ENCODE results near the gene TMEM269. TPM values are rescaled to one million over a fixed set of nuclear protein-coding genes. Genes with fewer than 3 reads are reported as not detected.
A peak's percentile ranks its signal among the peaks of the same experiment; 100 is the strongest.

TMEM269 gene
- total and polyA plus RNA-seq, 4 experiments from 2014 or later = 0.35 to 0.36 TPM; not detected in 2

DNA sequence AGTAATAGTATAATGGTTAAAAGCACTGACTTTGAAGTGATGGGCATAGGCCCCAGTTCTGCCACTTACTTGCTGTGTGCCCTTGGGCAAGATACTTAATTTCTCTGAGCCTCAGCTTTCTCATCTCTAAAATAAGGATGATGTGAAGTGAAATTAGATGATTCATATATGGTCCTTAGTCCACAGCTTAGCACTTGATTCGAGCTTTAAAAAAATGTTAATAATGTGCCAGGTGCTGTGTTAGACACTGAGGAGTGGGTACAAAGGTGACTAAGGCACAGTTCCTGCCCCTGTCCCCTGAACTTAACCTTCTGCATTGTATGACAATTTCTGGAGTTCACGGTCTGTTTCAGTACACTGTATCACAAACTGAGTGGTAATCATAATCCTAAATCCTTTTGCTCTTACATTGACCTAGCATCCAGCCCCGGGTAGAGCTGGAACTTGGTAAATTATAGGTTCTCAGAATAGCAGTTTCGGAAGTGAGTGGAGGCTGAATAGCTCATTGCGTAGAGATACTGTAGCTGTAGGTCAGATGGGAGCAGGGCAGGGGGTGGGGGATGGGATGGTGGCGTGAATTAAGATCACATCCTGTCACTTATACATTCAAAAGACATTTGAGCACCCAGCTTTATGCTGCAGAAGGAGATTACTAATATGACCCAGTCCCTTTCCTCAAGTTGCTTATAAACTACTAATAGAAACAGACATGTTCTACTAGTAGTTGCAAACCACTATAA is 63.1 kb downstream of the TMEM269 start:
- H3K27me3 ChIP-seq (ENCODE audit: insufficient read depth, low read length) = no peaks in the 10 kb centered on the region
- Mint-ChIP-seq H3K36me3 (peaks cover 36% of the 10 kb centered on the region in 2 donors), H3K9me3 (peaks cover 0 to 4% (median 0%) of the 10 kb centered on the region in 8 donors), H3K27ac (peak overlapping the region in 6 of 7 donors; percentile 74 to 95 (median 86)), H3K27me3 (no peaks in the 10 kb centered on the region), H3K4me1 (peaks cover 27 to 38% (median 35%) of the 10 kb centered on the region in 4 donors), H3K4me3 (peak overlapping the region; percentile 91 to 98 (median 96))
- peaks cover 23% of the 10 kb centered on the region for H3K4me1 ChIP-seq (ENCODE audit: insufficient read depth, low read length)
- no peak overlapping the region for H3K27ac ChIP-seq (ENCODE audit: low read depth, low read length)
- no peak for DNase-seq
- H3K36me3 ChIP-seq (ENCODE audit: insufficient read depth, low read length) = peaks cover 6% of the 10 kb centered on the region
- intact Hi-C loops (cut with micrococcal nuclease) = loop anchor here (2.0 to 5.0 kb wide), 3 partner anchors 74 to 1486 kb away; partner anchors contain the start of genes FOXO6 and YBX1
- peak overlapping the region in 1 of 2 donors; percentile 74 for H3K4me3 ChIP-seq (ENCODE audit: low read length in 2 of 2)
- no peaks in the 10 kb centered on the region for H3K9me3 ChIP-seq (ENCODE audit: control insufficient read depth in 1 of 2, low read length in 2 of 2)
- ChIA-PET POLR2A (ENCODE audit: partially characterized antibody) (interaction anchor here (1.0 to 6.4 kb wide), 5 partner anchors 15 to 226 kb away, joined by 3 to 58 read pairs (median 8); partner anchors contain the start of genes C1orf50, ERMAP, P3H1 and SVBP), CTCF (ENCODE audit: partially characterized antibody) (interaction anchor here (1.3 to 3.4 kb wide), 2 partner anchors 10 to 81 kb away, joined by 6 to 27 read pairs; partner anchors contain the start of genes C1orf50 and P3H1)

DNA sequence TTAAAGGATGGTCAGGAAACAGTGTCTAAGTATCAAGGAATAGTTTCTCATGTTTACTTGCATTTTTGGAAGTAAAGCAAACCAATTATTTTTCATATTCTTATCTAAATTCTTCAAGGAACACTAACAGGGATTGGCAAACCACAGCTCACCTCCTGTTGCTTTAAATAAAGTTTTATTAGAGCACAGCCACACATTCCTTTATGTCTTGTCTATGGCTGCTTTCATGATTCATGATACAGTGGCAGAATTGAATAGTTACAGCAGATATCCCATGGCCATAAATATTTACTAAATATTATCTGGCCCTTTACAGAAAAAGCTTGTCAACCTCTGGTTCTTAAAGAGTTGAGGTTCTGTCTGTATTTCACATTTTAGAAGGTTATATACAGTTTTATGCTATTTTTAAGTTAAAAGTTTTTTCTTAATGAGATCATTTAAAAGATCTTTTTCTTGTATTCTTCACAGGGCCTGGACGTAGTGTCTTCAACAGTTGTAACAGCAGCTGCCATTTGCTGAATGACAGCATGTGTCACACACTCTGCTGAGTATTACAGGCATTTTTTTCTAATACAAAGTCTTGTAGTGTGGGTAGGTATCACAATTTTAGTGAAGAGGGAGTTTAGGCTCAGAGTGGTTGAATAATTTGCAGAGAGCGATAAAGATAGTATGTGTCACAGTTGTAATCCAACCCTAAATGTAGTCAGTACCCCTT is 64.2 kb downstream of the TMEM269 start:
- no peaks in the 10 kb centered on the region for H3K9me3 ChIP-seq (ENCODE audit: control insufficient read depth in 1 of 2, low read length in 2 of 2)
- peak overlapping the region in 5 of 7 donors; percentile 22 to 78 (median 48) for H3K27ac Mint-ChIP-seq
- H3K27me3 ChIP-seq (ENCODE audit: insufficient read depth, low read length) = no peaks in the 10 kb centered on the region
- intact Hi-C loops (cut with micrococcal nuclease) = loop anchor here (5.0 kb wide), 2 partner anchors 73 to 1487 kb away; partner anchors contain the start of gene FOXO6
- no peak overlapping the region for H3K27ac ChIP-seq (ENCODE audit: low read depth, low read length)
- no peak for DNase-seq
- H3K4me1 Mint-ChIP-seq = peaks cover 29 to 38% (median 35%) of the 10 kb centered on the region in 4 donors
- H3K36me3 Mint-ChIP-seq = peaks cover 28 to 37% of the 10 kb centered on the region in 2 donors
- ChIA-PET CTCF (ENCODE audit: partially characterized antibody) (interaction anchor here (3.4 kb wide), 1 partner anchor 82 kb away, joined by 27 read pairs; the partner anchor contains the start of genes C1orf50 and P3H1), POLR2A (ENCODE audit: partially characterized antibody) (interaction anchor here (3.7 to 6.4 kb wide), 2 partner anchors 32 to 82 kb away, joined by 38 to 58 read pairs; partner anchors contain the start of genes C1orf50, ERMAP, P3H1 and SVBP)
- H3K4me1 ChIP-seq (ENCODE audit: insufficient read depth, low read length) = peaks cover 23% of the 10 kb centered on the region
- peaks cover 0 to 4% (median 0%) of the 10 kb centered on the region in 8 donors for H3K9me3 Mint-ChIP-seq
- H3K4me3 ChIP-seq (ENCODE audit: low read length in 2 of 2) = no peak overlapping the region
- peaks cover 6% of the 10 kb centered on the region for H3K36me3 ChIP-seq (ENCODE audit: insufficient read depth, low read length)
- no peak overlapping the region for H3K4me3 Mint-ChIP-seq
- H3K27me3 Mint-ChIP-seq = no peaks in the 10 kb centered on the region

DNA sequence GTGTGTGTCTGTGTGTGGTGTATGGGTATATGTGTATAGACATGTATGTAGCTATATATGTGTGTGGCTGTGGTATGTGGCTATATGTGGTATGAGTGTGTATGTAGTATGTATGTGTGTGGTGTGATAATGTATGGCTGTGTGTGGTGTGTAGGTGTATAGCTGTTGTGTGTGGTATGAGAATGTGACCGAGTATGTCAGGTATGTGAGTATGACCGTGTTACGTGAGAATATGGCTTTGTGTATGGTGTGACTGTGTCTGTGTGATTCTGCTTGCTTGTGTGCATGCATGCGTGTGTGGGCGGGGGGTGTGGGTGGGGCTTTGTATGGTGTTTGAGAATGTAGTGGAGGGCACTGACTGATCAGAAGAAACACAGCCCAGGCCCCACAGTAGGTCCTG is 65.2 kb downstream of the TMEM269 start:
- Mint-ChIP-seq H3K36me3 (peaks cover 28 to 37% of the 10 kb centered on the region in 2 donors), H3K4me1 (peaks cover 28 to 38% (median 35%) of the 10 kb centered on the region in 4 donors), H3K4me3 (peak overlapping the region in 1 of 8 donors; percentile 40), H3K27me3 (no peaks in the 10 kb centered on the region), H3K9me3 (peaks cover 0 to 4% (median 0%) of the 10 kb centered on the region in 8 donors), H3K27ac (peak overlapping the region in 3 of 7 donors; percentile 1 to 4 (median 2))
- peaks cover 23% of the 10 kb centered on the region for H3K4me1 ChIP-seq (ENCODE audit: insufficient read depth, low read length)
- H3K4me3 ChIP-seq (ENCODE audit: low read length in 2 of 2) = no peak overlapping the region
- no peaks in the 10 kb centered on the region for H3K27me3 ChIP-seq (ENCODE audit: insufficient read depth, low read length)
- H3K9me3 ChIP-seq (ENCODE audit: control insufficient read depth in 1 of 2, low read length in 2 of 2) = no peaks in the 10 kb centered on the region
- H3K36me3 ChIP-seq (ENCODE audit: insufficient read depth, low read length) = peaks cover 6% of the 10 kb centered on the region
- no peak for DNase-seq
- intact Hi-C loops (cut with micrococcal nuclease) = loop anchor here (5.0 kb wide), 2 partner anchors 72 to 1488 kb away; partner anchors contain the start of gene FOXO6
- no peak overlapping the region for H3K27ac ChIP-seq (ENCODE audit: low read depth, low read length)
- ChIA-PET CTCF (ENCODE audit: partially characterized antibody) (no interaction called here), POLR2A (ENCODE audit: partially characterized antibody) (interaction anchor here (0.9 kb wide), 1 partner anchor 11 kb away, joined by 3 read pairs; no protein-coding TSS in a partner anchor)

Other genes with a start within 250 kb of the TMEM269 start
- gene PPIH, start 126.6 kb upstream of the TMEM269 start, total RNA-seq = 10 to 100 TPM; 40.5 to 42.9 TPM
- 10 to 100 TPM; 65.8 to 74.4 TPM for gene PPIH, start 126.6 kb upstream of the TMEM269 start, polyA plus RNA-seq
- gene YBX1, start 102.6 kb upstream of the TMEM269 start, total RNA-seq = 100 to 1,000 TPM; 328 TPM
- gene YBX1, start 102.6 kb upstream of the TMEM269 start, polyA plus RNA-seq = 100 to 1,000 TPM in 1 of 2 donors, 10 to 100 TPM in 1; 69.9 to 107 TPM
- not detected for gene CLDN19, start 44.8 kb upstream of the TMEM269 start, total RNA-seq
- gene CLDN19, start 44.8 kb upstream of the TMEM269 start, polyA plus RNA-seq = not detected
- 10 to 100 TPM; 52.5 to 56.6 TPM for gene P3H1, start 18.0 kb upstream of the TMEM269 start, total RNA-seq
- gene P3H1, start 18.0 kb upstream of the TMEM269 start, polyA plus RNA-seq = 10 to 100 TPM in 1 of 2 donors, 1 to 10 TPM in 1; 7.5 to 15.3 TPM
- gene C1orf50, start 17.7 kb upstream of the TMEM269 start, total RNA-seq = 10 to 100 TPM; 20.6 to 20.9 TPM
- 1 to 10 TPM; 2.5 to 8.6 TPM for gene C1orf50, start 17.7 kb upstream of the TMEM269 start, polyA plus RNA-seq
- 1 to 10 TPM; 6.5 to 8.6 TPM for gene ERMAP, start 32.1 kb downstream of the TMEM269 start, total RNA-seq
- gene ERMAP, start 32.1 kb downstream of the TMEM269 start, polyA plus RNA-seq = 1 to 10 TPM; 2.0 to 4.1 TPM
- gene SVBP, start 32.4 kb downstream of the TMEM269 start, total RNA-seq = 10 to 100 TPM; 20.4 to 23.5 TPM
- gene SVBP, start 32.4 kb downstream of the TMEM269 start, polyA plus RNA-seq = 10 to 100 TPM; 38.6 to 48.0 TPM
- gene ZNF691, start 61.6 kb downstream of the TMEM269 start, total RNA-seq = 10 to 100 TPM; 17.3 to 18.8 TPM
- 1 to 10 TPM; 8.6 to 10.0 TPM for gene ZNF691, start 61.6 kb downstream of the TMEM269 start, polyA plus RNA-seq
- gene SLC2A1, start 173.9 kb downstream of the TMEM269 start, total RNA-seq = 10 to 100 TPM; 57.5 to 58.4 TPM
- 10 to 100 TPM; 22.7 to 29.9 TPM for gene SLC2A1, start 173.9 kb downstream of the TMEM269 start, polyA plus RNA-seq

Measured in CD4-positive, alpha-beta memory T cell (primary cell).